Measurements from ENCODE around the gene APBA2.
A peak's percentile ranks its signal among the peaks of the same experiment; 100 is the strongest.

The APBA2 gene

GRCh38 chr15:28917791-28918140 lies 32.0 kb downstream of the APBA2 start:
- no peak for DNase-seq

- no peak for DNase-seq
Measured at GRCh38 chr15:28918141-28918983, 32.6 kb downstream of the APBA2 start.

GRCh38 chr15:28919201-28919635 lies 33.4 kb downstream of the APBA2 start:
- peak in 1 of 4 experiments; percentile 11 for DNase-seq

GRCh38 chr15:28919679-28920655 lies 34.2 kb downstream of the APBA2 start:
- no peak for DNase-seq

- no peak for DNase-seq
Measured at GRCh38 chr15:28920781-28921331, 35.1 kb downstream of the APBA2 start.

GRCh38 chr15:28921336-28921735 lies 35.6 kb downstream of the APBA2 start:
- DNase-seq: no peak

GRCh38 chr15:28921919-28922706 lies 36.3 kb downstream of the APBA2 start:
- DNase-seq: no peak

GRCh38 chr15:28922707-28923012 lies 36.9 kb downstream of the APBA2 start:
- DNase-seq: no peak

GRCh38 chr15:28923726-28924280 lies 38.0 kb downstream of the APBA2 start:
- no peak for DNase-seq

- DNase-seq: no peak
Measured at GRCh38 chr15:28927043-28927442, 41.3 kb downstream of the APBA2 start.

- no peak for DNase-seq
Measured at GRCh38 chr15:28929200-28929599, 43.4 kb downstream of the APBA2 start.

GRCh38 chr15:28930011-28930410 lies 44.2 kb downstream of the APBA2 start:
- no peak for DNase-seq

GRCh38 chr15:28930476-28931291 lies 44.9 kb downstream of the APBA2 start:
- no peak for DNase-seq

- no peak for DNase-seq
Measured at GRCh38 chr15:28931828-28932227, 46.1 kb downstream of the APBA2 start.

- no peak for DNase-seq
Measured at GRCh38 chr15:28932361-28932760, 46.6 kb downstream of the APBA2 start.

- no peak for DNase-seq
Measured at GRCh38 chr15:28933710-28934445, 48.1 kb downstream of the APBA2 start.

- no peak for DNase-seq
Measured at GRCh38 chr15:28934645-28935044, 48.9 kb downstream of the APBA2 start.

- peak in 2 of 4 experiments; percentile 24 to 51 for DNase-seq
Measured at GRCh38 chr15:28935316-28935715, 49.5 kb downstream of the APBA2 start.

GRCh38 chr15:28936081-28936480 lies 50.3 kb downstream of the APBA2 start:
- no peak for DNase-seq

GRCh38 chr15:28936481-28936881 lies 50.7 kb downstream of the APBA2 start:
- no peak for DNase-seq

GRCh38 chr15:28937271-28937670 lies 51.5 kb downstream of the APBA2 start:
- DNase-seq: no peak
